Loucy (cell line): ENCODE results near the gene PFKM.

Experiments used
- H2AFZ ChIP-seq: fragments of 200-600 bp; sonication (generic); 2 replicates; pipeline ENCODE4 v1.6.0; 2016; ENCODE audit warnings: antibody characterized with exemption, mild to moderate bottlenecking, low read length, moderate library complexity
- H3F3A ChIP-seq: fragments of 200-600 bp; 2 replicates; pipeline ENCODE4 v1.6.0; 2016; ENCODE audit warnings: antibody characterized with exemption, low read depth, mild to moderate bottlenecking
- H3K27me3 ChIP-seq: fragments of 200-600 bp; sonication (generic); 2 replicates; pipeline ENCODE4 v1.6.1; 2014; ENCODE audit warnings: low read length, mild to moderate bottlenecking; ENCODE audit not compliant: insufficient read depth, poor library complexity, severe bottlenecking
- H3K36me3 ChIP-seq: fragments of 200-600 bp; sonication (generic); 2 replicates; pipeline ENCODE4 v1.6.1; 2016; ENCODE audit warnings: low read length; ENCODE audit not compliant: insufficient read depth
- H3K4me1 ChIP-seq: fragments of 200-600 bp; sonication (generic); 2 replicates; pipeline ENCODE4 v1.5.1; 2014; ENCODE audit warnings: low read length, mild to moderate bottlenecking; ENCODE audit not compliant: insufficient read depth, poor library complexity, severe bottlenecking
- H3K4me2 ChIP-seq: fragments of 200-600 bp; sonication (generic); 2 replicates; pipeline ENCODE4 v1.6.0; 2014; ENCODE audit warnings: antibody characterized with exemption, low read length, low read depth, mild to moderate bottlenecking; ENCODE audit not compliant: poor library complexity, severe bottlenecking
- H3K4me3 ChIP-seq: fragments of 200-600 bp; sonication (generic); 2 replicates; pipeline ENCODE4 v1.5.1; 2014; ENCODE audit warnings: low read length, mild to moderate bottlenecking, mixed read lengths; ENCODE audit not compliant: poor library complexity, severe bottlenecking
- H3K79me2 ChIP-seq: fragments of 200-600 bp; sonication (generic); 2 replicates; pipeline ENCODE4 v1.6.1; 2014; ENCODE audit warnings: low read length; ENCODE audit not compliant: insufficient read depth
- H3K9ac ChIP-seq: fragments of 200-600 bp; sonication (generic); 2 replicates; pipeline ENCODE4 v1.6.0; 2014; ENCODE audit warnings: mild to moderate bottlenecking, low read depth, low read length, moderate library complexity; ENCODE audit not compliant: poor library complexity, severe bottlenecking
- H3K9me2 ChIP-seq: fragments of 200-600 bp; sonication (generic); replicated peaks from 2 replicates; pipeline ENCODE4 v1.6.1; 2016; ENCODE audit warnings: low read depth, low read length, mixed read lengths
- H3K9me3 ChIP-seq: fragments of 200-600 bp; sonication (generic); 2 replicates; pipeline ENCODE4 v1.6.1; 2014; ENCODE audit warnings: mild to moderate bottlenecking, antibody characterized with exemption, low read length, low read depth; ENCODE audit not compliant: insufficient read depth
- H4K20me1 ChIP-seq: fragments of 200-600 bp; sonication (generic); 2 replicates; pipeline ENCODE4 v1.6.0; 2014; ENCODE audit warnings: antibody characterized with exemption, low read length, mild to moderate bottlenecking; ENCODE audit not compliant: insufficient read depth, poor library complexity, severe bottlenecking
- CTCF ChIP-seq: fragments of 200-600 bp; sonication (generic); conservative IDR thresholded peaks from 2 replicates; pipeline ENCODE4 v1.5.1; 2014; ENCODE audit warnings: mild to moderate bottlenecking, antibody characterized with exemption, low read length
- EZH2phosphoT487 ChIP-seq: fragments of 200-600 bp; IDR thresholded peaks from 2 replicates; pipeline ENCODE4 v1.6.1; 2018; ENCODE audit warnings: antibody characterized with exemption, mild to moderate bottlenecking, moderate library complexity, borderline replicate concordance

PFKM gene

GRCh38 chr12:48084841-48085460 lies 34.2 kb upstream of the PFKM start:
- no peaks in the 10 kb centered on the region for H3K9me2 ChIP-seq
- H3K9me3 ChIP-seq: no peaks in the 10 kb centered on the region
- no peaks in the 10 kb centered on the region for H3F3A ChIP-seq
- no peak overlapping the region for H3K9ac ChIP-seq
- H3K36me3 ChIP-seq: peaks cover 73% of the 10 kb centered on the region
- TF ChIP-seq CTCF: no peak
- TF ChIP-seq EZH2phosphoT487: no peak
- H3K4me1 ChIP-seq: no peaks in the 10 kb centered on the region
- H3K79me2 ChIP-seq: no peaks in the 10 kb centered on the region
- no peak overlapping the region for H3K4me2 ChIP-seq
- no peaks in the 10 kb centered on the region for H4K20me1 ChIP-seq
- H2AFZ ChIP-seq: no peak overlapping the region
- H3K4me3 ChIP-seq: no peak overlapping the region
- no peaks in the 10 kb centered on the region for H3K27me3 ChIP-seq

GRCh38 chr12:48086327-48086726 lies 32.8 kb upstream of the PFKM start:
- Histone ChIP-seq H4K20me1 (no peaks in the 10 kb centered on the region), H3K4me1 (no peaks in the 10 kb centered on the region), H3K36me3 (peaks cover 76% of the 10 kb centered on the region), H3K4me2 (no peak overlapping the region), H3K9me2 (no peaks in the 10 kb centered on the region), H3K9ac (no peak overlapping the region), H3F3A (no peaks in the 10 kb centered on the region), H3K9me3 (no peaks in the 10 kb centered on the region), H3K79me2 (no peaks in the 10 kb centered on the region), H2AFZ (no peak overlapping the region), H3K4me3 (no peak overlapping the region), H3K27me3 (no peaks in the 10 kb centered on the region)
- no peak for TF ChIP-seq EZH2phosphoT487
- no peak for TF ChIP-seq CTCF

- no peak overlapping the region for H3K4me3 ChIP-seq
- TF ChIP-seq EZH2phosphoT487: no peak
- TF ChIP-seq CTCF: no peak
- H3K4me2 ChIP-seq: no peak overlapping the region
- H4K20me1 ChIP-seq: peaks cover 6% of the 10 kb centered on the region
- no peaks in the 10 kb centered on the region for H3K9me3 ChIP-seq
- H2AFZ ChIP-seq: no peak overlapping the region
- H3K36me3 ChIP-seq: peaks cover 67% of the 10 kb centered on the region
- H3K4me1 ChIP-seq: peaks cover 5% of the 10 kb centered on the region
- no peaks in the 10 kb centered on the region; the same call in 1 of the 2 replicates for H3F3A ChIP-seq
- H3K9ac ChIP-seq: no peak overlapping the region
- no peaks in the 10 kb centered on the region for H3K9me2 ChIP-seq
- H3K27me3 ChIP-seq: no peaks in the 10 kb centered on the region
- H3K79me2 ChIP-seq: peaks cover 5% of the 10 kb centered on the region; the same call in 1 of the 2 replicates
Measured at GRCh38 chr12:48092611-48093010, 26.6 kb upstream of the PFKM start.
